GM12865 (cell line): ENCODE results near the gene RPS14.
A peak's percentile ranks its signal among the peaks of the same experiment; 100 is the strongest.

ENCODE experiments used
- DNase-seq: peaks from one replicate; pipeline ENCODE4 v3.0.0; 2010; ENCODE audit warnings: low read depth
- H3K4me3 ChIP-seq: 2 replicates; pipeline ENCODE4 v1.5.1; 2011; ENCODE audit warnings: mild to moderate bottlenecking, low read depth, low read length, control low read depth
- CTCF ChIP-seq: IDR thresholded peaks from 2 replicates; pipeline ENCODE4 v1.5.1; 2011; ENCODE audit warnings: low read length, control low read depth, low read depth, inconsistent platforms; ENCODE audit not compliant: insufficient read depth; ENCODE audit errors: missing control alignments

The RPS14 gene

DNA sequence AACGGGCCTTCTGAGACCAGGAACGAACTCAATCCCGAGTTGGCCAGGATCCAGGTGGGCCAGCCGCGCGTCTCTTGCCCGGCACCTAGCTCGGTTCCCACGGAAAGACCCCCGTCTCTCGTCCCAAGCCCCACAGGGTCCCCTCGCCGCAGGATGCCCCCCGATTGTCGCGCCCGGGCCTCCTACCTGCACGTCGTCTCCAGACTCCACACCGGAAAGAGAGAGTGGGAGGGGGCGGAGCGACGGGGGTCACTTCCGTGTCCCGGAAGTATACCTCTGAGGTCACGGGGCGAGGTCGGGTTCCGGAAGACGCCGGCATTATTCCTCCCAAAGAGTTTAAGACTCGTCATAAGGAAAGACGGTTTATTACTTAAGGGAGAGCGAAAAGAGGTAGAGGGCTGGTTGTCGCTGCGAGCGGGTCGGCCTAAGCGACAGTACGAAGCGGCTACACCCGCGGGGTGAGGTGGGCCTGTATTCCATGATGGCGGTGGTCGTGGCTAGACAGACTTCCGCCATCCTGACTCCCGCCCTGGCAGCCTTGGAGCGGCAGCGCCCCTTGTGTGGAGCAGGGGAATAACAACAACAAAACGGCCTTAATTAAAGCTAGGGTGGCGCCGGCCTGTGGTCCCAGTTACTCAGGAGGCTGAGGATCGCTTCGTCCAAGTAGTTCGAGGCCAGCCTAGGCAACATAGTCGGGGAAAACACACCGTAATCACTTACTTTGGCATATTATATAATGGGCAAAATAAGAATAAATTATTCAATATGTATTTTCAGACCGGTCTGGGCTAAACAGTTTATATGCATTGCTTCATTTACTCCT lies at the start of gene RPS14:
Gene RPS14, minus strand, starts transcription at position 223 of the 823 bp plus-strand sequence. CDS start 2,006 bp downstream, outside the sequence.
- TF ChIP-seq CTCF, result peak; percentile 85
- H3K4me3 ChIP-seq, result peak within 1 kb of the TSS; percentile 58
- peak; percentile 96 for DNase-seq

DNA sequence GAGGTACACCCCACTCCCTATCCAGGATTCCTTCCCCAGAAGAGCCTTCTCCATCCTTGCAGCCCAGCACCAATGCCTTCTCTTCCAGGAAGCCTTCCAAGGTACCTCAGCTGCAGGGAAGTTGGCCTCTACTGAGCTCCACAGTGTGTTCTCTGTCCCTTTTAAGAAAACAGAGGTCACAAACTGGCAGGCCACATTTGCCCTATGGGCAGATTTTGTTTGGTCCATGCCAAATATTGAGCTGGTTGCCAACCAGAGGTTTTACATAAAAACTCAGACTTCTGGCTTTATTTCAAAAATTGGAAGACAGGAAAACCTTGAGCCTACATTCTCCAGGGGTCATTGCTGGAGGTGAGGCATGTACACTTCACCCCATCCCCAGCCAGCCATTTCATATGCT lies 49.4 kb upstream of the RPS14 start:
- no peak for DNase-seq
- H3K4me3 ChIP-seq, result no peak overlapping the region
- TF ChIP-seq CTCF, result no peak

DNA sequence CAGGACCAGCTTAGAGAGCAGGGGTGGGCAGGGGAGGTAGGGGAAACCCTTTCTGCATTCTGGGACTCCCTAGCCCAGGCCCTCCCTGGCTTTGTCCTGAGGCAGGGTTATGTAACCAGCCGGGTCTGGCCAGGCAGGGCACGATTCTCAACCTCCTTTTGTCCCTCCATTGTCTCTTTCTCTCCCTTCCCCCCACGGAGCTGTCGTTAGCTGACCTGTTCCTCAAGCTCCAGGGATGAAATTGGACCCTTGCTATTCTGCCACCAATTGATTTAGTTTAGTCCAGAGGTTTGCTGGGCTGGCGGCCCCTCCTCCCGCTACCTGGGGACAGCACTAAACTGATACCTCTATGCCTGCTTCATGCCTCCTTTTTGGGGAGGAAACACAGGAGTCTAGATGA lies 49.0 kb upstream of the RPS14 start:
- DNase-seq, result no peak
- TF ChIP-seq CTCF, result no peak
- H3K4me3 ChIP-seq, result no peak overlapping the region

DNA sequence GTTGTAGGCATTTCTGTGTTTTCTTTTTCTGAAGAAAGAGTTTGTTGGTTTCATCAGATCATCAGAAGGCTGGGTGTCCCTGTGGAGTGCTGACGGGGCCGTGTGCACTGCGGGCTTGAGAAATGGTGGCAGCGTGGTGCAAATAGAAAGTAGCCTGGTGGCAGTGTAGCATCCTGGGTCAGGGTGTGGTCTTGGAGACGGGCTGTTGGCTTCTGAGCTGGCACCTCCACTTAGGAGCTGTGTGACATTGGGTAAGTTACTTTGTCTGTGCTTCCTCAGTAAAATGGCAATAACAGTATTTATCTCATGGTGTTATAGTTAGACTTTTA lies 48.4 kb upstream of the RPS14 start:
- no peak overlapping the region for H3K4me3 ChIP-seq
- no peak for TF ChIP-seq CTCF
- DNase-seq, result no peak

- H3K4me3 ChIP-seq, result no peak overlapping the region
These were observed 47.9 kb upstream of the RPS14 start for GRCh38 chr5:150497274-150497988.

DNA sequence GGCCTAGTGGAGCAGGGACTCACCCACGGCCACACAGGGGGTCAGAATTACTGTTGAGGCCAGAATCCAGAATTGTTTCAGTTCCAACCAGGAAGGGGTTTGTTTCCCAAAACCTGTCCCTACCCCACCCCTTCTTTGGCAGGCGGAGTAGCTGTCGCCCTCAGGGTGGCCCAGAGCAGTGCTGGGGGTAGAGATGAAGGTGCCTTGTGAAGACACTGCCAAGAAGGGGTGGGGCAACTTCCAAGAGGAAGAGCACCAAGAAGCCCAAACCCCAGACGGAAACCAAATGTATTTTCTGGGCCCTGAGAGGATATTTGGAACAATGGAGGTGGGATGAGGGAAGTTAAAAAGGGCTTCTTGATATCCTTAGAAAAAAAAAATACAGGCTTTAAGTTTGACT lies 47.0 kb upstream of the RPS14 start:
- H3K4me3 ChIP-seq, result no peak overlapping the region
- DNase-seq, result no peak
- no peak for TF ChIP-seq CTCF

More at GRCh38 chr5:150497274-150497988, 47.9 kb upstream of the RPS14 start:
- no peak for DNase-seq
- no peak for TF ChIP-seq CTCF
